ENCODE data around the gene GALNT10. TPM values are rescaled to one million over a fixed set of nuclear protein-coding genes. Genes with fewer than 3 reads are reported as not detected.

The GALNT10 gene
- total RNA-seq, 1 experiment from 2014 or later: 22.9 TPM

- H3K4me1 Mint-ChIP-seq: peaks cover 53% of the 10 kb centered on the region
Measured at GRCh38 chr5:154163327-154164248, 26.9 kb upstream of the GALNT10 start.

GRCh38 chr5:154164249-154164581, 26.3 kb upstream of the GALNT10 start:
- no peaks in the 10 kb centered on the region for H3K36me3 Mint-ChIP-seq
- peaks cover 54% of the 10 kb centered on the region for H3K4me1 Mint-ChIP-seq
- TF ChIP-seq PRDM15 (CRISPR knock-in tag; IDR thresholded peaks at IDR 0.05) (no peak), E2F5 (CRISPR knock-in tag; IDR thresholded peaks at IDR 0.05) (no peak), TCF7 (CRISPR knock-in tag; IDR thresholded peaks at IDR 0.05; ENCODE audit: low read depth) (no peak), SP1 (CRISPR knock-in tag; conservative IDR thresholded peaks at IDR 0.05) (no peak), CDX4 (CRISPR knock-in tag; IDR thresholded peaks at IDR 0.05; ENCODE audit: borderline replicate concordance) (no peak), PREB (CRISPR knock-in tag; IDR thresholded peaks at IDR 0.05; ENCODE audit: borderline replicate concordance) (no peak), MAX (CRISPR knock-in tag; IDR thresholded peaks at IDR 0.05) (no peak), GTF2I (CRISPR knock-in tag; conservative IDR thresholded peaks at IDR 0.05) (no peak), ARID4B (CRISPR knock-in tag; IDR thresholded peaks at IDR 0.05; ENCODE audit: borderline replicate concordance) (no peak), SMAD4 (CRISPR knock-in tag; IDR thresholded peaks at IDR 0.05) (no peak)
- ChIA-PET CTCF (interaction anchor here (0.9 to 4.1 kb wide), 3 partner anchors 20 to 92 kb away, joined by 3 to 14 read pairs (median 13); partner anchors contain the start of gene GALNT10), POLR2A (no interaction called here)
- DNase-seq (ENCODE audit: low spot score): no peak
- H3K4me3 Mint-ChIP-seq: no peak overlapping the region
- H3K27me3 Mint-ChIP-seq (ENCODE audit: low read depth): no peaks in the 10 kb centered on the region
- H3K9me3 Mint-ChIP-seq: no peaks in the 10 kb centered on the region
- no peak overlapping the region for H3K27ac Mint-ChIP-seq
- ATAC-seq: no peak

More at GRCh38 chr5:154163327-154164248, 26.9 kb upstream of the GALNT10 start:
- DNase-seq (ENCODE audit: low spot score) (no peak), ATAC-seq (no peak)
- H3K27me3 Mint-ChIP-seq (ENCODE audit: low read depth): no peaks in the 10 kb centered on the region
- H3K36me3 Mint-ChIP-seq: no peaks in the 10 kb centered on the region
- H3K9me3 Mint-ChIP-seq: no peaks in the 10 kb centered on the region
- H3K4me3 Mint-ChIP-seq: no peak overlapping the region
- no peak for TF ChIP-seq SP1 (CRISPR knock-in tag; conservative IDR thresholded peaks at IDR 0.05)
- TF ChIP-seq CBFB (CRISPR knock-in tag; IDR thresholded peaks at IDR 0.05; ENCODE audit: low read depth): no peak
- TF ChIP-seq ZNF281 (CRISPR knock-in tag; IDR thresholded peaks at IDR 0.05): no peak
- TF ChIP-seq GRHL2 (CRISPR knock-in tag; IDR thresholded peaks at IDR 0.05; ENCODE audit: insufficient replicate concordance, severe bottlenecking): no peak
- no peak for TF ChIP-seq GTF2I (CRISPR knock-in tag; conservative IDR thresholded peaks at IDR 0.05)
- no peak overlapping the region for H3K27ac Mint-ChIP-seq
- ChIA-PET CTCF (interaction anchor here (0.9 to 4.1 kb wide), 3 partner anchors 21 to 91 kb away, joined by 3 to 14 read pairs (median 13); partner anchors contain the start of gene GALNT10), POLR2A (no interaction called here)

Data from WTC11 (cell line).